Activated CD8-positive, alpha-beta T cell treated with anti-CD3 and anti-CD28 coated beads for 36 hours (primary cell): Measurements from ENCODE around the gene PALS2. TPM values are rescaled to one million over a fixed set of nuclear protein-coding genes. Genes with fewer than 3 reads are reported as not detected.

Source experiments
- ATAC-seq: fragments of 200-7000 bp; cut with Tn5 transposase; one replicate; pipeline ENCODE4 v1.10.0; 2021; ENCODE audit warnings: mild to moderate bottlenecking, moderate library complexity
- CTCF ChIA-PET: fragments of 350-600 bp; sonication (Branson Sonifier 250); formaldehyde crosslinking; loops from one replicate; lab custom pipeline; 2021; ENCODE audit warnings: antibody characterized with exemption; lab: Charles Lee
- POLR2A ChIA-PET: fragments of 350-600 bp; sonication (Branson Sonifier 250); formaldehyde crosslinking; loops from one replicate; lab custom pipeline; 2021; ENCODE audit warnings: antibody characterized with exemption; lab: Charles Lee
- DNase-seq: peaks from one replicate; pipeline ENCODE4 v3.0.0-alpha.2; 2020
- H3K27ac Mint-ChIP-seq: one replicate; pipeline ENCODE4 v1.8.0; 2021; ENCODE audit warnings: mild to moderate bottlenecking, mixed read lengths
- H3K27me3 Mint-ChIP-seq: one replicate; pipeline ENCODE4 v1.8.0; 2021; ENCODE audit warnings: mixed read lengths
- H3K36me3 Mint-ChIP-seq: one replicate; pipeline ENCODE4 v1.8.0; 2021; ENCODE audit warnings: low read depth, mixed read lengths
- H3K4me1 Mint-ChIP-seq: one replicate; pipeline ENCODE4 v1.8.0; 2021; ENCODE audit warnings: low read depth, mixed read lengths
- H3K4me3 Mint-ChIP-seq: one replicate; pipeline ENCODE4 v1.8.0; 2021; ENCODE audit warnings: mild to moderate bottlenecking, moderate library complexity, mixed read lengths
- H3K9me3 Mint-ChIP-seq: one replicate; pipeline ENCODE4 v1.8.0; 2021; ENCODE audit warnings: mixed read lengths
- CTCF ChIP-seq: fragments of 200-600 bp; IDR thresholded peaks from one replicate; pipeline ENCODE4 v1.8.0; 2022; ENCODE audit warnings: antibody characterized with exemption, mild to moderate bottlenecking
- intact Hi-C: fragments of 100-400 bp; cut with micrococcal nuclease; formaldehyde crosslinking; loops from one replicate; pipeline ENCODE4 v1.10.0; 2022
- total RNA-seq, 2 experiments: library from RNA; stranded (reverse); gene quantifications; one replicate each; pipeline ENCODE4 v1.2.3, GENCODE V29; 2021

The PALS2 gene
- total RNA-seq, 2 experiments from 2014 or later, result 32.6 to 40.4 TPM

- POLR2A ChIA-PET, result interaction anchor here (0.6 to 1.1 kb wide), 3 partner anchors 24 to 406 kb away, joined by 3 read pairs; partner anchors contain the start of gene OSBPL3
- no peak for TF ChIP-seq CTCF
These were observed 494 bp downstream of the PALS2 start for GRCh38 chr7:24573554-24574338.

GRCh38 chr7:24574386-24574785 is 1.1 kb downstream of the PALS2 start:
- no peak for ATAC-seq
- intact Hi-C loops, result loop anchor here (10.0 kb wide), 2 partner anchors 170 to 180 kb away; partner anchors contain the start of gene GSDME
- H3K4me1 Mint-ChIP-seq, result peaks cover 42% of the 10 kb centered on the region
- H3K36me3 Mint-ChIP-seq, result peaks cover 5% of the 10 kb centered on the region
- POLR2A ChIA-PET, result interaction anchor here (0.6 to 1.1 kb wide), 2 partner anchors 23 to 405 kb away, joined by 3 read pairs; partner anchors contain the start of gene OSBPL3
- H3K27me3 Mint-ChIP-seq, result peaks cover 4% of the 10 kb centered on the region
- no peaks in the 10 kb centered on the region for H3K9me3 Mint-ChIP-seq
- CTCF ChIA-PET, result interaction anchor here (0.6 to 5.5 kb wide), 5 partner anchors 9 to 520 kb away, joined by 4 to 53 read pairs (median 5); no protein-coding TSS in a partner anchor
- TF ChIP-seq CTCF, result no peak
- H3K27ac Mint-ChIP-seq, result peak overlapping the region; percentile 92
- DNase-seq, result no peak
- peak overlapping the region; percentile 99 for H3K4me3 Mint-ChIP-seq

More at GRCh38 chr7:24573554-24574338, 494 bp downstream of the PALS2 start:
- intact Hi-C loops, result loop anchor here (10.0 kb wide), 2 partner anchors 169 to 181 kb away; partner anchors contain the start of gene GSDME
- CTCF ChIA-PET, result interaction anchor here (0.6 to 5.5 kb wide), 4 partner anchors 9 to 520 kb away, joined by 4 to 53 read pairs (median 4); no protein-coding TSS in a partner anchor
- no peaks in the 10 kb centered on the region for H3K9me3 Mint-ChIP-seq
- ATAC-seq, result peak; percentile 31
- H3K36me3 Mint-ChIP-seq, result peaks cover 5% of the 10 kb centered on the region
- peak overlapping the region; percentile 99 for H3K4me3 Mint-ChIP-seq
- H3K27ac Mint-ChIP-seq, result peak overlapping the region; percentile 92
- peaks cover 4% of the 10 kb centered on the region for H3K27me3 Mint-ChIP-seq
- peaks cover 37% of the 10 kb centered on the region for H3K4me1 Mint-ChIP-seq
- peak; percentile 67 for DNase-seq

- DNase-seq (no peak), ATAC-seq (no peak)
- ChIA-PET CTCF (interaction anchor here (0.9 to 5.5 kb wide), 6 partner anchors 8 to 519 kb away, joined by 3 to 53 read pairs (median 6); no protein-coding TSS in a partner anchor), POLR2A (no interaction called here)
- intact Hi-C loops, result loop anchor here (10.0 kb wide), 2 partner anchors 170 to 180 kb away; partner anchors contain the start of gene GSDME
- Mint-ChIP-seq H3K27me3 (peaks cover 1% of the 10 kb centered on the region), H3K4me1 (peaks cover 46% of the 10 kb centered on the region), H3K36me3 (peaks cover 5% of the 10 kb centered on the region), H3K4me3 (peak overlapping the region; percentile 99), H3K9me3 (no peaks in the 10 kb centered on the region), H3K27ac (no peak overlapping the region)
- TF ChIP-seq CTCF, result no peak
These were observed 1.7 kb downstream of the PALS2 start for GRCh38 chr7:24574950-24575349.

- Mint-ChIP-seq H3K4me1 (peaks cover 50% of the 10 kb centered on the region), H3K4me3 (peak overlapping the region; percentile 12)
These were observed 3.1 kb downstream of the PALS2 start for GRCh38 chr7:24576171-24577025.

More at GRCh38 chr7:24576171-24577025, 3.1 kb downstream of the PALS2 start:
- POLR2A ChIA-PET, result no interaction called here
- intact Hi-C loops, result loop anchor here (10.0 kb wide), 2 partner anchors 172 to 178 kb away; partner anchors contain the start of gene GSDME
- DNase-seq (peak; percentile 9), ATAC-seq (no peak)
- CTCF ChIA-PET, result interaction anchor here (0.7 to 5.5 kb wide), 8 partner anchors 11 to 91 kb away, joined by 3 to 53 read pairs (median 6); no protein-coding TSS in a partner anchor
- Mint-ChIP-seq H3K27ac (no peak overlapping the region), H3K27me3 (no peaks in the 10 kb centered on the region), H3K9me3 (no peaks in the 10 kb centered on the region), H3K36me3 (peaks cover 5% of the 10 kb centered on the region)
- TF ChIP-seq CTCF, result peak; percentile 52
